K562 (cell line): Measurements from ENCODE around the gene DUSP16. TPM values are rescaled to one million over a fixed set of nuclear protein-coding genes. Genes with fewer than 3 reads are reported as not detected.

Source experiments
- EHMT2 ChIP-seq: fragments of 450-650 bp; IDR thresholded peaks from 2 replicates; pipeline ENCODE4 v1.6.1; 2018; ENCODE audit warnings: antibody characterized with exemption
- ERF ChIP-seq: fragments of 450-650 bp; formaldehyde crosslinking; IDR thresholded peaks from 2 replicates; pipeline ENCODE4 v1.4.0; 2020; ENCODE audit warnings: mild to moderate bottlenecking, mixed read lengths
- FOXJ2 ChIP-seq: fragments of 200-800 bp; sonication (Bioruptor generic); IDR thresholded peaks from 2 replicates; pipeline ENCODE4 v1.6.1; 2016; ENCODE audit warnings: missing genetic modification characterization, missing compliant biosample characterization
- JUND ChIP-seq, 2 experiments: IDR thresholded peaks; 2 replicates in 1 of 2; 3 replicates in 1 of 2; pipeline ENCODE4 v1.6.1; 2011; ENCODE audit warnings: borderline replicate concordance in 2 of 2, low read depth in 2 of 2, low read length in 2 of 2, improper control_type of control experiment in 1 of 2, missing biosample characterization in 1 of 2, missing genetic modification characterization in 1 of 2, missing genetic modification reagents in 1 of 2
- PCBP2 ChIP-seq: fragments of 200-400 bp; formaldehyde crosslinking; IDR thresholded peaks from 2 replicates; pipeline ENCODE4 v1.6.1; 2018; ENCODE audit warnings: low read length, low read depth, mild to moderate bottlenecking, moderate library complexity; ENCODE audit not compliant: poor library complexity, severe bottlenecking
- RERE ChIP-seq: sonication (generic); formaldehyde crosslinking; IDR thresholded peaks from 2 replicates; pipeline ENCODE4 v1.8.0; 2023; ENCODE audit warnings: missing genetic modification reagents, mild to moderate bottlenecking, borderline replicate concordance
- ZNF143 ChIP-seq: sonication (generic); formaldehyde crosslinking; IDR thresholded peaks from 2 replicates; pipeline ENCODE4 v1.9.0; 2022; ENCODE audit warnings: mild to moderate bottlenecking, missing genetic modification reagents
- polyA plus RNA-seq, 8 experiments: library from polyadenylated mRNA; depleted of rRNA in 4 of 8; stranded (reverse) in 5 of 8; unstranded in 3 of 8; fragments of >200 nt; fragmentation: Nextera tagmentation in 2 of 8; fragmentation: Illumina TruSeq in 1 of 8; extraction: Ambion mirVana in 2 of 8; extraction: Trizol in 1 of 8; gene quantifications; 2 replicates each; pipeline versions ENCODE4 v1.2.1 to v1.2.3, GENCODE V29; 2011 to 2014; ENCODE audit warnings: inconsistent platforms in 1 of 8, missing spikeins in 1 of 8
- total RNA-seq, 7 experiments: library from RNA; depleted of rRNA in 6 of 7; stranded (reverse); fragments of >200 nt in 6 of 7; fragmentation: Illumina TruSeq in 2 of 7; extraction: Trizol in 2 of 7; gene quantifications; 2 replicates each; pipeline versions ENCODE4 v1.2.1 to v1.2.3, GENCODE V29; 2011 to 2021; ENCODE audit warnings: low replicate concordance in 1 of 7

Gene DUSP16
- total and polyA plus RNA-seq, 9 of the 15 experiments (the other 6 are each of a cell fraction or from before 2014, with no cell fraction given) = 0.70 to 12.3 (median 5.7) TPM

DNA sequence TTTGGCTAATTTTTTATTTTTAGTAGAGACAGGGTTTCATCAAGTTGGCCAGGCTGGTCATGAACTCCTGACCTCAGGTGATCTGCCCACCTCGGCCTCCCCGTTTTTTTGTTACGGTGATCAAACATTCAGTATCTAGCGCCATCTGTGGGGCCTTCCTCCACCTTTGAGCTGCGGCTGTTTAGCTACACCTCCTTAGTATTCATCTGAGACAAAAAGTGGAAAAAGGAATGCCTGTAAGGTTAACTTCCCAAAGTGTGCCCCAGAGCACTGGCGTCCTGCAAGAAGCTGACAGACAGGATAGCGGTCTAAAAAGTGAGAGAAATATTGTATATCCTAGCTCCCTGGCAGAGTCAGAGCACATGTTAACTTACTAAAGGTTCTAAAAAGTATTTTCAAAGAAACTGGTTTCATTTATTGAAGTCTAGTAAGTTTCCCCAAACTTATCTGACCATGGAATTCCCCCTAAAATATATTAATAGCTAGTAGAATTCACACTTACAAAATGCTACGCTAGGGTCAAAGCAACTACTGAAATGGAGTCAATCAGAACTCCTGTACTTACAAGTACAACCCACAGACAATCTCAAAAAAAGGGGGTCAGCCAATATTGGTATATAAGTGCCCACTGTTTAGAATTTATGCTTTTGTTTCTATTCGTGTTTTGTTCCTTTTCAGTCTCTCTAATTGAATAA, 59.1 kb downstream of the DUSP16 start (continued):
- no peak for TF ChIP-seq RERE (CRISPR knock-in tag)
- TF ChIP-seq ERF = no peak
- TF ChIP-seq EHMT2 = no peak
- TF ChIP-seq PCBP2 = no peak
- TF ChIP-seq FOXJ2 = no peak
- no peak for TF ChIP-seq ZNF143 (CRISPR knock-in tag)
- TF ChIP-seq JUND (IDR thresholded peaks at IDR 0.05; ENCODE audit: borderline replicate concordance, low read depth, low read length) = no peak
- TF ChIP-seq JUND (tag; IDR thresholded peaks at IDR 0.05; ENCODE audit: borderline replicate concordance, low read depth, low read length) = no peak
